Stimulated activated CD8-positive, alpha-beta memory T cell treated with anti-CD3 and anti-CD28 coated beads, Interleukin-15, amount 100 ng/mL, for 48 hours (primary cell): ENCODE data around the gene PLXNC1.

ENCODE experiments used
- DNase-seq, 2 donors: peaks; one replicate each; pipeline ENCODE4 v3.0.0-alpha.2; 2020; ENCODE audit warnings: low read depth in 2 of 2

Gene PLXNC1

GRCh38 chr12:94338006-94338794 lies 189.8 kb downstream of the PLXNC1 start:
- no peak for DNase-seq

- DNase-seq, result no peak
These were observed 192.2 kb downstream of the PLXNC1 start for GRCh38 chr12:94340573-94340972.

GRCh38 chr12:94353130-94353529 lies 204.8 kb downstream of the PLXNC1 start:
- no peak for DNase-seq
